Stimulated activated CD8-positive, alpha-beta memory T cell treated with anti-CD3 and anti-CD28 coated beads, Interleukin-4, amount 100 ng/mL, for 4 hours (primary cell): ENCODE results near the gene RBM18.

Experiments
- DNase-seq, 2 donors: peaks; one replicate each; pipeline ENCODE4 v3.0.0-alpha.2; 2020; ENCODE audit warnings: low read depth in 2 of 2, low spot score in 1 of 2

RBM18 gene

GRCh38 chr9:122264360-122265148, at the start of gene RBM18, which contains the start of gene MRRF:
Gene RBM18, minus strand, starts transcription at chr9:122264840. Its CDS starts 3,348 bp downstream, at chr9:122261492.
Gene MRRF, plus strand, starts transcription at chr9:122264882. Its CDS starts 6,010 bp downstream, at chr9:122270892.
- peak; percentile 82 for DNase-seq

GRCh38 chr9:122314165-122314564, 49.5 kb upstream of the RBM18 start:
- DNase-seq, result no peak

GRCh38 chr9:122309861-122310260, 45.2 kb upstream of the RBM18 start:
- DNase-seq, result no peak

- DNase-seq, result no peak
These were observed 43.3 kb upstream of the RBM18 start for GRCh38 chr9:122307925-122308324.

- no peak for DNase-seq
These were observed 42.4 kb upstream of the RBM18 start for GRCh38 chr9:122307061-122307460.

GRCh38 chr9:122302237-122303093, 37.8 kb upstream of the RBM18 start:
- no peak for DNase-seq

GRCh38 chr9:122297512-122297911, 32.9 kb upstream of the RBM18 start:
- DNase-seq, result no peak

- DNase-seq, result no peak
These were observed 29.9 kb upstream of the RBM18 start for GRCh38 chr9:122294531-122294930.

GRCh38 chr9:122291458-122291857, 26.8 kb upstream of the RBM18 start:
- DNase-seq, result no peak

GRCh38 chr9:122287214-122287720, 22.6 kb upstream of the RBM18 start:
- no peak for DNase-seq

GRCh38 chr9:122286764-122287163, 22.1 kb upstream of the RBM18 start:
- DNase-seq, result no peak

GRCh38 chr9:122281368-122281767, 16.7 kb upstream of the RBM18 start:
- DNase-seq, result no peak

- DNase-seq, result no peak
These were observed 12.8 kb upstream of the RBM18 start for GRCh38 chr9:122277285-122277897.

GRCh38 chr9:122276096-122276495, 11.5 kb upstream of the RBM18 start:
- no peak for DNase-seq

- DNase-seq, result no peak
These were observed 9.4 kb upstream of the RBM18 start for GRCh38 chr9:122274055-122274454.

- DNase-seq, result no peak
These were observed 3.6 kb upstream of the RBM18 start for GRCh38 chr9:122268041-122268814.

- DNase-seq, result no peak
These were observed 692 bp upstream of the RBM18 start for GRCh38 chr9:122265149-122265915.

GRCh38 chr9:122263699-122264349, 816 bp downstream of the RBM18 start:
- DNase-seq, result no peak

GRCh38 chr9:122262073-122262472, 2.6 kb downstream of the RBM18 start:
- no peak for DNase-seq
